GM13977 (cell line): Measurements from ENCODE around the gene LRRC47.

Experiments used
- DNase-seq: peaks from one replicate; pipeline ENCODE4 v3.0.0; 2012; ENCODE audit warnings: low spot score
- CTCF ChIP-seq: IDR thresholded peaks from 2 replicates; pipeline ENCODE4 v1.5.1; 2012; ENCODE audit warnings: mild to moderate bottlenecking, control low read depth; ENCODE audit not compliant: insufficient read depth; ENCODE audit errors: extremely low read depth, missing control alignments
- in situ Hi-C: fragments of 300-500 bp; cut with MboI; formaldehyde crosslinking; loops from one replicate; pipeline ENCODE4 v1.12.0; 2022; ENCODE audit warnings: low sequenced_read_pairs, low pct_unique_long_range_greater_than_20kb, mixed read lengths, inconsistent platforms; ENCODE audit not compliant: unreplicated experiment

The LRRC47 gene

DNA sequence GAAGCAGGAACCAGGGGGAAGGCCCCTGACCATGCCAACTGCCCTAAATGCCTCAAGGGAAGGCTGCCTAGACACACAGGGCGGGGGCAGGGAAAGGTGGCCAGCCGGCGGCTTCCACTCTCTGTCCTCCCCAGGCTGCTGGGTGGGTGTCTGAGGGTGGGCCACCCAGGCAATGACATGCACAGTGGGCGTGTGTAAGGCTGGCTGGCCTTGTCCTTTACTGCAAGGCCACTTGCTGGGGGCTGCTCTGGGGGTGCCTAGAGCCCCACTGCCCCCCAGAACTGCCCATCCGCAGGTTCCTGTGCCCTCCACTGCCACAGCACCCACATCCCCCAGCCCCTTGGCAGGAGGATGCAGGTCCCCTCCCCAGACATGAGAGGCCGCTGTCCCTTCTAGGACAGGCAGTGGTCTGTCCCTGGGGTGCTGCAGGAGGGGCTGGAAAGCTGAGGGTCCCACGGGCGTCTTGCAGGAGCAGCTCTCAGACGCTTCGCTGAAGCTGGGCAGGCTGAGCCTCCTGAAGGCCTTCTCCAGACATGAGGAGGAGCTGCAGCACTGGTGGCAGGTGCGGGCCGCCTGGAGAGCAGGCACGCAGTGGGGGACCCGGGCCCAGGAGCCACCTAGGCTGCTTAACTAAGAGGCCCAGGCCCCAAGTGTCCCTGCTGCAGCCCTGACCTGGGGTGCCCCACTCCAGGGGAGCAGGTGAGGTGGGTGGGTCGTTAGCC lies 34.0 kb downstream of the LRRC47 start:
- DNase-seq = no peak
- in situ Hi-C loops = no loop called here
- TF ChIP-seq CTCF = no peak

DNA sequence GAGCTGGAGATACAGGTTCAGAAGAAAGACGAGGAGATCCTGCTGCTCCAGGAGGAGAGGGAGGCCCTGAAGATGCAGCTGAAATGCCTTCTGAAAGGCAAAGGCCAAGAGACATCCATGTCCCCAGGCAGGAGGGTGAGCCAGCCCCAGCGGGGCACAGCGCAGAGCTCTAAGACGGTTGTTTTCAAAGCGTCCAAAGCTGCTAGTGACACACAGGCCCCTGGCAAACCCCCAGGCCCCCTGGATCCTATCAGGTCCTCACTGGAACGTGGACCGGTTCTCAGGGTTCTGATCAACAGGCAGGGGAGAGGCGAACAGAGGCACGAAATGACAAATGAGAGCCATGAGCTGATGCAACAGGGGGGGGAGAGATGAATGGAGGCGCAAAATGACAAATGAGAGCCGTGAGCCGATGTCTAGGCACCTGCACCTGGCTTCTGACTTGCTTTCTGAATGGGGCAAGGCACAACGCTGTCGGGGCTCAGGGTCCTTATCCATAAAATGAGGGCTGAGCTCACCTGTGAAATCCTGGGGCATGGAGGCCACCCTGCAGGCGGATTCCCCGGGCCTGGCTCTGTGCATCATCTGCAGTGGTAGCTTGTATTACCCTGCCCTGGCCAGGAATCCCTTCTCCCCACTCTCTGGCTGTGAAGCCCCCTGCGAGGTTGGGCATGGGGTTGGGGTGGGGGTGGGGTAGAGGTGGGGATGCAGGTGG lies 34.8 kb downstream of the LRRC47 start:
- DNase-seq = no peak
- no peak for TF ChIP-seq CTCF
- in situ Hi-C loops = no loop called here

DNA sequence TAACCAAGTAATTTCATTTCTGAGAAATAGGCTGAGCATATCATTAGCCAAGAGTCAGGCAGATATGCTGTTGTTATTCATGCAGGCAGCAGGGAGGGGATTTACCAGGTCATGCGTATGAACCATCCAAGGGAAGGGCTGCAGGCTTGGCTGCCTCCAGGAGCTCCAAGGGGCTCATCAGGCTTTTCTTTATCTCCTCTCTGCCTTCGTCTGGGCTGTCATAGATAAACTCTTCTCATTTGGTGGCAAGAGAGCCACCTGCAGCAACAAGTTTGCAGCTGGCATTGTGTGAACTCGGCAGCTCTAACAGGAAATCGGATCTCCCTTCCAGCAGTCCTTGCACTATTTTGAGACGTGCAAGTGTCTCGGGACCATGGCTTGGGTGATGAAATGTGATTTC lies 36.5 kb downstream of the LRRC47 start:
- no peak for TF ChIP-seq CTCF
- in situ Hi-C loops = no loop called here

DNA sequence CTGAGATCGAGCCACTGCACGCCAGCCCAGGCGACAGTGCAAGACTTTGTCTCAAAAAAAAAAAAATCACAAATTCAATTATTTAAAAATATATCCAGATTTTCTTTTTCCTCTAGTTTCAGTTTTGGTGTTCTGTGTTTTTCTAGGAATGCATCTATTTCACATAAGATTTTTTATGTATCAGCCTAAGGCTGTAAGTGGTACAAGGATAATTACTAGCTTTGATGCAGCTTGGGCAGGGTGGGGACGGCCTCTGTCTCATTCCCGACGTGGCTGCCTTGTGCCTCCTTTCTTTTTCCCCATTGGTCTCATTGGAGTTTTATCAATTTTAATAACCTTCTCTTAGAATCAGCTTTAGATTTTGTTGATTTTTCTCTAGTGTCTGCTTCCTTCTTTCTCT lies 37.1 kb downstream of the LRRC47 start:
- no peak for TF ChIP-seq CTCF
- in situ Hi-C loops = no loop called here
- DNase-seq = no peak

More for the DNA sequence above, 36.5 kb downstream of the LRRC47 start:
- no peak for DNase-seq

DNA sequence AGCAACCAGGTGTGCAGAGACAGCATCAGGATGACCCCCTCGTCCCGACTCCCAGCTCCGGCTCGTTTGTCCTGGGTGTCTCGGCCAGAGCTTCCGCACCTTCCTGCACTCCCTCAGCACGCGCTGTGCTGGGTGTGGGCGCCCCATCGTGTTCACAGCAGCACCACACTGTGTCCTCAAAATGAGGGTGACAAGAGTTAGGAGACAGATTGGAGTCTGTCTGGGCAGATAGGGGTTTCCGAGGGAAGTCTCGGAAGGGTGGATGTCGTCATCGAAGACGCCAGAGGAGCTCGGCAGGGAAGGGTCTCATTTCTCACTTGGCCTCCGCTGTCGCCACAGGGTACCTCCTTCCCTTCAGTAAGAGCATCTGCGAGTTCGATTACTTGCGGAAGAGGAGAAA lies 39.9 kb downstream of the LRRC47 start:
- DNase-seq = no peak
- no peak for TF ChIP-seq CTCF
- in situ Hi-C loops = no loop called here

DNA sequence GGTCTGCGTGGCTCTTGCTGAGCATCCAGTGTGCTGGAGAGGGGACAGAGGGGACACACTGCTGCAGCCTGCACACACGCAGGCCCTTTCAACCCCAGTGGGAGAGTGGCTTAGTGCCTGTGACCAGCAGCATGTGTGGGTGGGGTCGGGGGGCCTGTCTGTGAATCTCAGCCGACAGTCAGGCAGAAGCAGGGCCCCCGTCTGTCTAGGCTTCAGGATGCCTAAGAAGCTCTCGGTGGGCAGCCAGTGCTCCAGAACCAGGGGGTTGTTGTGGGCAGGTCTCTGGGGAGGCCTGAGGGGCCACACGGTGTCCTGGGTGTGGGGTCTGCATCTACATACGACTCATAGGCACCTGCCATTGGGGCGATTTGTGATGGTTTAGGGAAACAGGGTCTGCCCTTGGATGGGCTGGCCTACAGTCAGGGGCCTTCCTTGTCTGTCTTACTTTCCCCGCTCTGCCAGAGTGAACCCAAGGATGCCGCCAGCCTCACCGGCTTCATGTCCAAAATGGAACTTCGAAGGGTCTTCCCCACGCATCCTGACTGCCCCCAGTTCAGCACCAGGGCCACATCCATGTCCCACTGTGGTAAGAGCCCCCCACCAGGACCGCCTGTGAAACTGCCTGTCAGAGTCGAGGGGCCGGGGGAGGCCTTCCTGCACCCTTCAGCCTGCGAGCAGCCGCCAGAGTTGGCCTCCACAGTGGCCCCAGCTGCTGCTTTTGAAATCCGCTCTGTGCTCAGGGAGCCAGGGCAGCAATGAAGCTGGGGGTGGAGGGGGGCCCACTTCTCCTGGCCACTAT lies 42.4 kb downstream of the LRRC47 start:
- no peak for TF ChIP-seq CTCF
- in situ Hi-C loops = no loop called here
- no peak for DNase-seq
